Keratinocyte (primary cell): ENCODE data around the gene PRKAR1B. TPM values are rescaled to one million over a fixed set of nuclear protein-coding genes. Genes with fewer than 3 reads are reported as not detected.

ENCODE experiments used
- DNase-seq: peaks from one replicate; pipeline ENCODE4 v3.0.0-alpha.2; 2011; ENCODE audit warnings: low read depth, missing footprints, low spot score
- FAIRE-seq: peaks from 2 replicates; lab custom pipeline; 2011; peaks lifted over from hg19 to GRCh38; lab: Jason Lieb, UNC
- H2AFZ ChIP-seq: 2 replicates; pipeline ENCODE4 v1.6.0; 2012; ENCODE audit warnings: low read length, control low read depth, inconsistent platforms; ENCODE audit not compliant: control insufficient read depth
- H3K27ac ChIP-seq: 2 replicates; pipeline ENCODE4 v1.5.1; 2011; ENCODE audit warnings: low read length; ENCODE audit not compliant: control insufficient read depth, insufficient read depth
- H3K27me3 ChIP-seq: 3 replicates; pipeline ENCODE4 v1.6.0; 2011; ENCODE audit warnings: low read length; ENCODE audit not compliant: control insufficient read depth, insufficient read depth; ENCODE audit errors: extremely low read depth
- H3K36me3 ChIP-seq, 2 experiments: 2 replicates in 1 of 2; 3 replicates in 1 of 2; pipeline ENCODE4 v1.5.1; 2011; ENCODE audit warnings: low read length in 2 of 2, mild to moderate bottlenecking in 1 of 2; ENCODE audit not compliant: control insufficient read depth in 2 of 2, insufficient read depth in 2 of 2; ENCODE audit errors: extremely low read depth in 1 of 2
- H3K4me1 ChIP-seq: 3 replicates; pipeline ENCODE4 v1.5.1; 2011; ENCODE audit warnings: low read length; ENCODE audit not compliant: control insufficient read depth, insufficient read depth; ENCODE audit errors: extremely low read depth
- H3K4me2 ChIP-seq: 3 replicates; pipeline ENCODE4 v1.6.0; 2011; ENCODE audit warnings: low read depth, low read length; ENCODE audit not compliant: control insufficient read depth, insufficient read depth; ENCODE audit errors: extremely low read depth
- H3K4me3 ChIP-seq, 3 experiments: fragments of 200-600 bp in 1 of 3; sonication (generic) in 1 of 3; 2 replicates in 2 of 3; 3 replicates in 1 of 3; pipeline ENCODE4 v1.5.1; 2011 to 2016; ENCODE audit warnings: low read length in 3 of 3, mild to moderate bottlenecking in 3 of 3, control low read depth in 2 of 3, inconsistent platforms in 1 of 3, low read depth in 1 of 3, mixed read lengths in 1 of 3, mixed run types in 1 of 3, moderate library complexity in 1 of 3; ENCODE audit not compliant: control insufficient read depth in 2 of 3, insufficient read depth in 2 of 3; ENCODE audit errors: extremely low read depth in 1 of 3
- H3K79me2 ChIP-seq: 2 replicates; pipeline ENCODE4 v1.6.0; 2012; ENCODE audit warnings: low read length; ENCODE audit not compliant: control insufficient read depth, insufficient read depth
- H3K9ac ChIP-seq: 3 replicates; pipeline ENCODE4 v1.6.0; 2011; ENCODE audit warnings: low read length; ENCODE audit not compliant: control insufficient read depth, insufficient read depth; ENCODE audit errors: extremely low read depth
- H3K9me1 ChIP-seq: 3 replicates; pipeline ENCODE4 v1.6.0; 2011; ENCODE audit warnings: low read length; ENCODE audit not compliant: control insufficient read depth, insufficient read depth; ENCODE audit errors: extremely low read depth
- H3K9me3 ChIP-seq: 2 replicates; pipeline ENCODE4 v1.5.1; 2012; ENCODE audit warnings: low read depth, low read length; ENCODE audit not compliant: control insufficient read depth
- H4K20me1 ChIP-seq: 3 replicates; pipeline ENCODE4 v1.6.0; 2011; ENCODE audit warnings: low read length; ENCODE audit not compliant: control insufficient read depth, insufficient read depth; ENCODE audit errors: extremely low read depth
- CTCF ChIP-seq, 3 experiments: IDR thresholded peaks in 1 of 3; conservative IDR thresholded peaks in 1 of 3; optimal IDR thresholded peaks in 1 of 3; 2 replicates in 2 of 3; 3 replicates in 1 of 3; pipeline versions ENCODE3 to v1.5.1; 2011; ENCODE audit warnings: low read length in 3 of 3, mild to moderate bottlenecking in 3 of 3, moderate library complexity in 2 of 3, control low read depth in 1 of 3, inconsistent platforms in 1 of 3; ENCODE audit not compliant: insufficient read depth in 2 of 3; ENCODE audit errors: extremely low read depth in 1 of 3
- EZH2 ChIP-seq: IDR thresholded peaks from one replicate; pipeline ENCODE4 v1.6.1; 2012; ENCODE audit warnings: inconsistent platforms, mild to moderate bottlenecking, low read length, moderate library complexity
- dilution Hi-C: fragments of 300-500 bp; cut with MboI; formaldehyde crosslinking; loops from one replicate; pipeline ENCODE4 v1.7.0; 2020; ENCODE audit warnings: low sequenced_read_pairs; ENCODE audit not compliant: extremely low pct_ligation_motif_present
- polyA plus RNA-seq, 5 experiments: library from polyadenylated mRNA; depleted of rRNA in 3 of 5; stranded (reverse) in 3 of 5; stranded (forward) in 1 of 5; unstranded in 1 of 5; fragments of >200 nt; gene quantifications; 1 replicate in 1 of 5; 2 replicates in 3 of 5; 3 replicates in 1 of 5; pipeline versions ENCODE4 v1.2.1 to v1.2.3, GENCODE V29; 2011 to 2012; ENCODE audit warnings: missing spikeins in 2 of 5, low read depth in 1 of 5, low replicate concordance in 1 of 5

PRKAR1B gene
- polyA plus RNA-seq, 1 donor (not counting 4 experiments of a cell fraction or from before 2014, with no cell fraction given): 10.8 TPM

GRCh38 chr7:732556-732955 lies 5.5 kb upstream of the PRKAR1B start:
- H3K4me3 ChIP-seq: no peak overlapping the region
- no peaks in the 10 kb centered on the region for H3K9me1 ChIP-seq
- dilution Hi-C loops: no loop called here
- no peak overlapping the region for H3K4me2 ChIP-seq
- no peak overlapping the region for H3K27ac ChIP-seq
- peaks cover 9 to 28% of the 10 kb centered on the region in 2 experiments for H3K36me3 ChIP-seq
- DNase-seq: no peak
- peaks cover 5% of the 10 kb centered on the region for H3K4me1 ChIP-seq
- no peak for TF ChIP-seq CTCF (optimal IDR thresholded peaks at IDR 0.05 in 1 of 3, IDR thresholded peaks at IDR 0.05 in 1 of 3, conservative IDR thresholded peaks at IDR 0.05 in 1 of 3; ENCODE audit: extremely low read depth in 1 of 3, insufficient read depth in 2 of 3, low read length in 3 of 3)
- no peak for TF ChIP-seq EZH2
- no peaks in the 10 kb centered on the region for H3K27me3 ChIP-seq
- H2AFZ ChIP-seq: no peak overlapping the region
- peaks cover 11% of the 10 kb centered on the region for H3K9me3 ChIP-seq
- H4K20me1 ChIP-seq: peaks cover 2% of the 10 kb centered on the region
- H3K9ac ChIP-seq: no peak overlapping the region
- H3K79me2 ChIP-seq: peaks cover 64% of the 10 kb centered on the region
- no peak for FAIRE-seq

- no peak for TF ChIP-seq EZH2
- TF ChIP-seq CTCF (optimal IDR thresholded peaks at IDR 0.05 in 1 of 3, IDR thresholded peaks at IDR 0.05 in 1 of 3, conservative IDR thresholded peaks at IDR 0.05 in 1 of 3; ENCODE audit: extremely low read depth in 1 of 3, insufficient read depth in 2 of 3, low read length in 3 of 3): peak in 1 of 3 experiments; percentile 51
- Histone ChIP-seq H3K27ac (no peak overlapping the region), H3K4me2 (no peak overlapping the region), H3K4me3 (no peak overlapping the region), H3K4me1 (peaks cover 5% of the 10 kb centered on the region), H3K9ac (no peak overlapping the region), H3K79me2 (peaks cover 62% of the 10 kb centered on the region), H3K9me1 (no peaks in the 10 kb centered on the region), H4K20me1 (peaks cover 2% of the 10 kb centered on the region), H3K9me3 (peaks cover 11% of the 10 kb centered on the region), H3K27me3 (no peaks in the 10 kb centered on the region), H3K36me3 (peaks cover 9 to 28% of the 10 kb centered on the region in 2 experiments), H2AFZ (no peak overlapping the region)
- no peak for DNase-seq
- dilution Hi-C loops: no loop called here
- no peak for FAIRE-seq
These were observed 5.0 kb upstream of the PRKAR1B start for GRCh38 chr7:732094-732541.
